GM12891 (cell line): ENCODE data around the gene SWAP70.

Experiments used
- POLR2A ChIP-seq: IDR thresholded peaks from 2 replicates; pipeline ENCODE4 v1.6.1; 2011; ENCODE audit warnings: low read depth, low read length, control low read depth
- POLR2AphosphoS5 ChIP-seq: IDR thresholded peaks from 2 replicates; pipeline ENCODE4 v1.6.1; 2011; ENCODE audit warnings: low read depth, low read length, control low read depth

DNA sequence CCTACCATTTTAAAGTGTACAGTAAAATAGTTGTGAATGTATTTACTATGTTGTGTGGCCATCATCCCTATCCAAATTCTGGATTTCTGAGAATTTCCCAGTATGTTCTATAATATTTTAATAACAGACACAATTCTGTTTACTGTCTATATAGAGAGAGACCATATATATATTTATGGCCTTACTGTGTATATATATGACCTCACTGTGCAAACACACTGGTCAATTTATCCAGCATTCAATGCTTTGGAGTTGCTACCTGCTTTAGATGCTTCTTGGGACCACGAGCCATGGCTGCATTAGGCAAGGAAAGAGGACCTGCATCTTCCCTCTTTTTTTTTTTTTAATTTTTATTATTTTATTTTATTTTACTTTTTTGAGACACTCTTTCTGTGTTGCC is 40.2 kb downstream of the SWAP70 start:
- TF ChIP-seq POLR2A = no peak
- no peak for TF ChIP-seq POLR2AphosphoS5
